Liver (tissue), 3 donors: ENCODE data around the gene C5.

ENCODE experiments used
- CTCF ChIP-seq: fragments of 150-350 bp; IDR thresholded peaks from 2 replicates; pipeline ENCODE4 v1.5.1; 2017; ENCODE audit warnings: improper control_type of control experiment, low read depth, low read length; ENCODE audit not compliant: missing input control
- TAF1 ChIP-seq: conservative IDR thresholded peaks from 2 replicates; pipeline ENCODE4 v1.6.1; 2016; ENCODE audit warnings: antibody characterized with exemption, mild to moderate bottlenecking
- donor health status: healthy.
- donor health status: healthy.

GRCh38 chr9:120949290-120949689 lies 100.8 kb downstream of the C5 start:
- TF ChIP-seq TAF1 (no peak), CTCF (no peak)
